ENCODE results near the gene EN2.

GRCh38 chr7:155514296-155514695 is 56.4 kb downstream of the EN2 start:
- TF ChIP-seq HOXA7 (CRISPR knock-in tag; IDR thresholded peaks at IDR 0.05): no peak
- TF ChIP-seq, protein P1, sequence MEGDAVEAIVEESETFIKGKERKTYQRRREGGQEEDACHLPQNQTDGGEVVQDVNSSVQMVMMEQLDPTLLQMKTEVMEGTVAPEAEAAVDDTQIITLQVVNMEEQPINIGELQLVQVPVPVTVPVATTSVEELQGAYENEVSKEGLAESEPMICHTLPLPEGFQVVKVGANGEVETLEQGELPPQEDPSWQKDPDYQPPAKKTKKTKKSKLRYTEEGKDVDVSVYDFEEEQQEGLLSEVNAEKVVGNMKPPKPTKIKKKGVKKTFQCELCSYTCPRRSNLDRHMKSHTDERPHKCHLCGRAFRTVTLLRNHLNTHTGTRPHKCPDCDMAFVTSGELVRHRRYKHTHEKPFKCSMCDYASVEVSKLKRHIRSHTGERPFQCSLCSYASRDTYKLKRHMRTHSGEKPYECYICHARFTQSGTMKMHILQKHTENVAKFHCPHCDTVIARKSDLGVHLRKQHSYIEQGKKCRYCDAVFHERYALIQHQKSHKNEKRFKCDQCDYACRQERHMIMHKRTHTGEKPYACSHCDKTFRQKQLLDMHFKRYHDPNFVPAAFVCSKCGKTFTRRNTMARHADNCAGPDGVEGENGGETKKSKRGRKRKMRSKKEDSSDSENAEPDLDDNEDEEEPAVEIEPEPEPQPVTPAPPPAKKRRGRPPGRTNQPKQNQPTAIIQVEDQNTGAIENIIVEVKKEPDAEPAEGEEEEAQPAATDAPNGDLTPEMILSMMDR (IDR thresholded peaks at IDR 0.05): no peak
- TF ChIP-seq MAX (IDR thresholded peaks at IDR 0.05): no peak
- no peak for TF ChIP-seq JUN (IDR thresholded peaks at IDR 0.05)
- TF ChIP-seq EHMT2 (IDR thresholded peaks at IDR 0.05; ENCODE audit: low read depth): no peak
- no peak for TF ChIP-seq ESRRA (IDR thresholded peaks at IDR 0.05; ENCODE audit: borderline replicate concordance, low read length)
- TF ChIP-seq HDAC2 (IDR thresholded peaks at IDR 0.05): no peak
- no peak for TF ChIP-seq RAD21 (conservative IDR thresholded peaks at IDR 0.05 in 1 of 2, IDR thresholded peaks at IDR 0.05 in 1 of 2)
- TF ChIP-seq BHLHE40 (IDR thresholded peaks at IDR 0.05; ENCODE audit: low read depth, low read length): no peak
- TF ChIP-seq MAFK (IDR thresholded peaks at IDR 0.05; ENCODE audit: partially characterized antibody): no peak
- TF ChIP-seq, protein P2, sequence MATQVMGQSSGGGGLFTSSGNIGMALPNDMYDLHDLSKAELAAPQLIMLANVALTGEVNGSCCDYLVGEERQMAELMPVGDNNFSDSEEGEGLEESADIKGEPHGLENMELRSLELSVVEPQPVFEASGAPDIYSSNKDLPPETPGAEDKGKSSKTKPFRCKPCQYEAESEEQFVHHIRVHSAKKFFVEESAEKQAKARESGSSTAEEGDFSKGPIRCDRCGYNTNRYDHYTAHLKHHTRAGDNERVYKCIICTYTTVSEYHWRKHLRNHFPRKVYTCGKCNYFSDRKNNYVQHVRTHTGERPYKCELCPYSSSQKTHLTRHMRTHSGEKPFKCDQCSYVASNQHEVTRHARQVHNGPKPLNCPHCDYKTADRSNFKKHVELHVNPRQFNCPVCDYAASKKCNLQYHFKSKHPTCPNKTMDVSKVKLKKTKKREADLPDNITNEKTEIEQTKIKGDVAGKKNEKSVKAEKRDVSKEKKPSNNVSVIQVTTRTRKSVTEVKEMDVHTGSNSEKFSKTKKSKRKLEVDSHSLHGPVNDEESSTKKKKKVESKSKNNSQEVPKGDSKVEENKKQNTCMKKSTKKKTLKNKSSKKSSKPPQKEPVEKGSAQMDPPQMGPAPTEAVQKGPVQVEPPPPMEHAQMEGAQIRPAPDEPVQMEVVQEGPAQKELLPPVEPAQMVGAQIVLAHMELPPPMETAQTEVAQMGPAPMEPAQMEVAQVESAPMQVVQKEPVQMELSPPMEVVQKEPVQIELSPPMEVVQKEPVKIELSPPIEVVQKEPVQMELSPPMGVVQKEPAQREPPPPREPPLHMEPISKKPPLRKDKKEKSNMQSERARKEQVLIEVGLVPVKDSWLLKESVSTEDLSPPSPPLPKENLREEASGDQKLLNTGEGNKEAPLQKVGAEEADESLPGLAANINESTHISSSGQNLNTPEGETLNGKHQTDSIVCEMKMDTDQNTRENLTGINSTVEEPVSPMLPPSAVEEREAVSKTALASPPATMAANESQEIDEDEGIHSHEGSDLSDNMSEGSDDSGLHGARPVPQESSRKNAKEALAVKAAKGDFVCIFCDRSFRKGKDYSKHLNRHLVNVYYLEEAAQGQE (IDR thresholded peaks at IDR 0.05): no peak
- no peak for TF ChIP-seq POLR2A (IDR thresholded peaks at IDR 0.05; ENCODE audit: low read length)
- TF ChIP-seq NPAS2 (CRISPR knock-in tag; IDR thresholded peaks at IDR 0.05; ENCODE audit: borderline replicate concordance): no peak
- no peak for TF ChIP-seq BCL3 (IDR thresholded peaks at IDR 0.05)
